SK-N-SH (cell line): ENCODE measurements around the gene SLC35F5. TPM values are rescaled to one million over a fixed set of nuclear protein-coding genes. Genes with fewer than 3 reads are reported as not detected.

Experiments
- CTCF ChIA-PET: fragments of 300-600, 350-600 bp; formaldehyde crosslinking; extraction: SDS; loops from one replicate; lab custom pipeline; 2021; lab: Yijun Ruan, JAX
- POLR2A ChIA-PET: fragments of 350-600 bp; sonication (Branson Sonifier 250); formaldehyde crosslinking; extraction: SDS; loops from one replicate; lab custom pipeline; 2020; ENCODE audit warnings: antibody characterized with exemption, inconsistent platforms; lab: Yijun Ruan, JAX
- DNase-seq: peaks from one replicate; pipeline ENCODE4 v3.0.0; 2012
- H2AFZ ChIP-seq: fragments of 200-600 bp; sonication (generic); 2 replicates; pipeline ENCODE4 v1.8.1; 2016; ENCODE audit warnings: antibody characterized with exemption, mild to moderate bottlenecking, low read depth
- H3F3A ChIP-seq: fragments of 200-600 bp; sonication (generic); replicated peaks from 2 replicates; pipeline ENCODE3; 2016; ENCODE audit warnings: antibody characterized with exemption, mild to moderate bottlenecking; ENCODE audit not compliant: insufficient read depth
- H3K27ac ChIP-seq, 2 experiments: fragments of 200-500 bp in 1 of 2; fragments of 200-600 bp in 1 of 2; sonication (Bioruptor generic) in 1 of 2; sonication (generic), shearing (Covaris generic) in 1 of 2; 2 replicates each; pipeline versions ENCODE4 v1.5.1 to v1.6.1; 2014 to 2016; ENCODE audit warnings: low read depth in 2 of 2, inconsistent platforms in 1 of 2, low read length in 1 of 2, mild to moderate bottlenecking in 1 of 2, mixed read lengths in 1 of 2
- H3K27me3 ChIP-seq: fragments of 200-600 bp; sonication (generic), shearing (Covaris generic); 2 replicates; pipeline ENCODE4 v1.6.1; 2016; ENCODE audit warnings: mixed run types; ENCODE audit not compliant: insufficient read depth
- H3K36me3 ChIP-seq, 2 experiments: fragments of 200-500 bp in 1 of 2; fragments of 200-600 bp in 1 of 2; sonication (Bioruptor generic) in 1 of 2; sonication (generic) in 1 of 2; replicated peaks in 1 of 2; 2 replicates each; pipeline versions ENCODE3 to v1.5.1; 2014 to 2016; ENCODE audit warnings: low read length in 1 of 2, mild to moderate bottlenecking in 1 of 2; ENCODE audit not compliant: insufficient read depth in 2 of 2, control insufficient read depth in 1 of 2
- H3K4me1 ChIP-seq, 2 experiments: fragments of 200-500 bp in 1 of 2; fragments of 200-600 bp in 1 of 2; sonication (Bioruptor generic) in 1 of 2; sonication (generic), shearing (Covaris generic) in 1 of 2; 2 replicates each; pipeline versions ENCODE4 v1.5.1 to v1.6.1; 2014 to 2016; ENCODE audit warnings: low read depth in 1 of 2, low read length in 1 of 2, mixed run types in 1 of 2; ENCODE audit not compliant: insufficient read depth in 2 of 2, control insufficient read depth in 1 of 2
- H3K4me2 ChIP-seq: fragments of 200-600 bp; sonication (generic), shearing (Covaris generic); 2 replicates; pipeline ENCODE4 v1.6.1; 2017; ENCODE audit warnings: mixed run types
- H3K4me3 ChIP-seq, 2 experiments: fragments of 200-500 bp in 1 of 2; fragments of 200-600 bp in 1 of 2; sonication (Bioruptor generic) in 1 of 2; sonication (generic), shearing (Covaris generic) in 1 of 2; 2 replicates each; pipeline versions ENCODE4 v1.5.1 to v1.8.1; 2014 to 2016; ENCODE audit warnings: low read depth in 2 of 2, inconsistent platforms in 1 of 2, low read length in 1 of 2, mild to moderate bottlenecking in 1 of 2, mixed read lengths in 1 of 2, moderate library complexity in 1 of 2
- H3K79me2 ChIP-seq: fragments of 200-600 bp; sonication (generic); 2 replicates; pipeline ENCODE4 v1.8.1; 2017; ENCODE audit warnings: mild to moderate bottlenecking; ENCODE audit not compliant: insufficient read depth
- H3K9ac ChIP-seq: fragments of 200-600 bp; sonication (generic); 2 replicates; pipeline ENCODE4 v1.6.1; 2017; ENCODE audit warnings: mixed run types
- H3K9me2 ChIP-seq: fragments of 200-600 bp; sonication (generic); 2 replicates; pipeline ENCODE4 v1.6.1; 2017; ENCODE audit warnings: mixed run types
- H3K9me3 ChIP-seq: fragments of 200-600 bp; sonication (generic); 2 replicates; pipeline ENCODE4 v1.6.1; 2017; ENCODE audit warnings: mixed run types, mild to moderate bottlenecking, moderate library complexity
- H4K20me1 ChIP-seq: fragments of 200-600 bp; sonication (generic); 2 replicates; pipeline ENCODE4 v1.6.1; 2017; ENCODE audit warnings: mild to moderate bottlenecking, mixed run types; ENCODE audit not compliant: insufficient read depth
- EP300 ChIP-seq, 2 experiments: IDR thresholded peaks; 2 replicates each; pipeline versions ENCODE4 v1.4.0 to v1.6.1; 2012; ENCODE audit warnings: borderline replicate concordance in 1 of 2, low read depth in 1 of 2, low read length in 1 of 2
- EZH2phosphoT487 ChIP-seq: fragments of 200-600 bp; sonication (generic); IDR thresholded peaks from 2 replicates; pipeline ENCODE4 v1.6.1; 2017; ENCODE audit warnings: low read depth, mixed run types, mild to moderate bottlenecking, antibody characterized with exemption, moderate library complexity, borderline replicate concordance
- FOXJ3 ChIP-seq: sonication (generic); formaldehyde crosslinking; IDR thresholded peaks from 2 replicates; pipeline ENCODE4 v1.5.1; 2020; ENCODE audit warnings: mild to moderate bottlenecking, missing genetic modification reagents
- FOXM1 ChIP-seq: IDR thresholded peaks from 2 replicates; pipeline ENCODE4 v1.4.0; 2012; ENCODE audit warnings: low read depth, mild to moderate bottlenecking
- GABPA ChIP-seq: IDR thresholded peaks from 2 replicates; pipeline ENCODE4 v1.4.0; 2012; ENCODE audit warnings: low read depth, mild to moderate bottlenecking
- JUND ChIP-seq: IDR thresholded peaks from 2 replicates; pipeline ENCODE4 v1.4.0; 2012
- MAX ChIP-seq: IDR thresholded peaks from 2 replicates; pipeline ENCODE4 v1.4.0; 2012; ENCODE audit warnings: low read depth
- MEF2A ChIP-seq: IDR thresholded peaks from 2 replicates; pipeline ENCODE4 v1.4.0; 2012; ENCODE audit warnings: low read depth, borderline replicate concordance
- MXI1 ChIP-seq: IDR thresholded peaks from 2 replicates; pipeline ENCODE4 v1.6.1; 2012; ENCODE audit warnings: mild to moderate bottlenecking, low read depth, low read length, improper control_type of control experiment
- NRF1 ChIP-seq: IDR thresholded peaks from 2 replicates; pipeline ENCODE4 v1.6.1; 2012; ENCODE audit warnings: low read depth, mild to moderate bottlenecking, low read length
- RCOR1 ChIP-seq: fragments of 150-350 bp; IDR thresholded peaks from 2 replicates; pipeline ENCODE4 v1.6.1; 2017; ENCODE audit warnings: antibody characterized with exemption, low read length
- REST ChIP-seq: IDR thresholded peaks from 2 replicates; pipeline ENCODE4 v1.6.1; 2012; ENCODE audit warnings: mild to moderate bottlenecking, low read depth, low read length, moderate library complexity
- RFX5 ChIP-seq: IDR thresholded peaks from 2 replicates; pipeline ENCODE4 v1.6.1; 2012; ENCODE audit warnings: mild to moderate bottlenecking, improper control_type of control experiment, low read length
- RXRA ChIP-seq: IDR thresholded peaks from 2 replicates; pipeline ENCODE4 v1.4.0; 2012; ENCODE audit warnings: low read depth, mild to moderate bottlenecking, borderline replicate concordance
- TAF1 ChIP-seq: IDR thresholded peaks from 2 replicates; pipeline ENCODE4 v1.6.1; 2012; ENCODE audit warnings: low read depth, mild to moderate bottlenecking, low read length, moderate library complexity, borderline replicate concordance
- TCF12 ChIP-seq: IDR thresholded peaks from 2 replicates; pipeline ENCODE4 v1.4.0; 2012
- TEAD4 ChIP-seq: IDR thresholded peaks from 2 replicates; pipeline ENCODE4 v1.4.0; 2012; ENCODE audit warnings: mild to moderate bottlenecking, borderline replicate concordance; ENCODE audit not compliant: insufficient read depth
- USF2 ChIP-seq: fragments of 150-350 bp; IDR thresholded peaks from 2 replicates; pipeline ENCODE4 v1.6.1; 2017; ENCODE audit warnings: antibody characterized with exemption, low read length, low read depth, borderline replicate concordance
- YY1 ChIP-seq: IDR thresholded peaks from 2 replicates; pipeline ENCODE4 v1.4.0; 2012; ENCODE audit warnings: low read depth, mild to moderate bottlenecking
- WGBS: methylation state at CpG from one replicate; pipeline ENCODE4 v1.1.6; 2017; ENCODE audit warnings: low lambda C conversion rate; 5-methylcytosine and 5-hydroxymethylcytosine counted together
- polyA plus RNA-seq, 3 experiments: library from polyadenylated mRNA; depleted of rRNA; stranded (reverse); fragments of >200 nt; gene quantifications; 2 replicates each; pipeline ENCODE4 v1.2.3, GENCODE V29; 2012
- TF ChIP-seq, protein P1 (sequence below): IDR thresholded peaks from 2 replicates; pipeline ENCODE4; 2012

SLC35F5 gene
- polyA plus RNA-seq, 1 of the 3 experiments (the other 2 are of a cell fraction), result 16.8 TPM

- TF ChIP-seq USF2, result no peak
- no peak for TF ChIP-seq EZH2phosphoT487
- no peak for TF ChIP-seq TEAD4
- TF ChIP-seq MEF2A, result no peak
- no peak for TF ChIP-seq TCF12
- no peak for TF ChIP-seq EP300 (IDR thresholded peaks at IDR 0.05; ENCODE audit: borderline replicate concordance in 1 of 2, low read depth in 1 of 2, low read length in 1 of 2)
- TF ChIP-seq, protein P1, sequence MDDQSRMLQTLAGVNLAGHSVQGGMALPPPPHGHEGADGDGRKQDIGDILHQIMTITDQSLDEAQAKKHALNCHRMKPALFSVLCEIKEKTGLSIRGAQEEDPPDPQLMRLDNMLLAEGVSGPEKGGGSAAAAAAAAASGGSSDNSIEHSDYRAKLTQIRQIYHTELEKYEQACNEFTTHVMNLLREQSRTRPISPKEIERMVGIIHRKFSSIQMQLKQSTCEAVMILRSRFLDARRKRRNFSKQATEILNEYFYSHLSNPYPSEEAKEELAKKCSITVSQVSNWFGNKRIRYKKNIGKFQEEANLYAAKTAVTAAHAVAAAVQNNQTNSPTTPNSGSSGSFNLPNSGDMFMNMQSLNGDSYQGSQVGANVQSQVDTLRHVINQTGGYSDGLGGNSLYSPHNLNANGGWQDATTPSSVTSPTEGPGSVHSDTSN, result no peak
- TF ChIP-seq YY1, result no peak
- TF ChIP-seq FOXM1, result no peak
- no peak for TF ChIP-seq RFX5
- TF ChIP-seq JUND, result no peak
- TF ChIP-seq FOXJ3 (CRISPR knock-in tag), result no peak
- no peak for TF ChIP-seq TAF1
- TF ChIP-seq RXRA, result no peak
- TF ChIP-seq MAX, result no peak
- no peak for TF ChIP-seq GABPA
- TF ChIP-seq MXI1, result no peak
- no peak for TF ChIP-seq REST
- TF ChIP-seq RCOR1, result no peak
- no peak for TF ChIP-seq NRF1
- Histone ChIP-seq H3K36me3 (no peaks in the 10 kb centered on the region), H3F3A (no peaks in the 10 kb centered on the region), H3K4me2 (no peak overlapping the region), H3K27me3 (no peaks in the 10 kb centered on the region; the same call in 1 of the 2 replicates), H3K9me3 (no peaks in the 10 kb centered on the region), H2AFZ (no peak overlapping the region), H3K4me1 (no peaks in the 10 kb centered on the region), H3K27ac (no peak overlapping the region), H3K9ac (no peak overlapping the region), H3K4me3 (no peak overlapping the region), H3K9me2 (no peaks in the 10 kb centered on the region), H3K79me2 (no peaks in the 10 kb centered on the region), H4K20me1 (no peaks in the 10 kb centered on the region)
- WGBS, result 27% methylated on average over 2 of the region's 2 CpGs
- ChIA-PET CTCF (interaction anchor here (1.5 kb wide), 1 partner anchor 14 kb away, joined by 3 read pairs; no protein-coding TSS in a partner anchor), POLR2A (no interaction called here)
- DNase-seq, result no peak
These were observed 69.9 kb downstream of the SLC35F5 start for GRCh38 chr2:113686537-113686936.
